Progenitor cell of endocrine pancreas (in vitro differentiated cells): ENCODE measurements around the gene TYSND1. TPM values are rescaled to one million over a fixed set of nuclear protein-coding genes. Genes with fewer than 3 reads are reported as not detected.

Experiments
- DNase-seq: peaks from one replicate; pipeline ENCODE4 v3.0.0; 2021; ENCODE audit warnings: low spot score; ENCODE audit not compliant: unreplicated experiment
- H3K27ac Mint-ChIP-seq: 2 replicates; pipeline ENCODE4 v1.8.0; 2021; ENCODE audit warnings: mild to moderate bottlenecking, moderate library complexity, mixed read lengths
- H3K27me3 Mint-ChIP-seq: 2 replicates; pipeline ENCODE4 v1.8.0; 2021; ENCODE audit warnings: mixed read lengths
- H3K36me3 Mint-ChIP-seq: 2 replicates; pipeline ENCODE4 v1.8.0; 2022; ENCODE audit warnings: mixed read lengths; ENCODE audit not compliant: insufficient read depth
- H3K4me1 Mint-ChIP-seq: 2 replicates; pipeline ENCODE4 v1.8.0; 2021; ENCODE audit warnings: low read depth, mixed read lengths
- H3K4me3 Mint-ChIP-seq: 2 replicates; pipeline ENCODE4 v1.8.0; 2021; ENCODE audit warnings: low read depth, mild to moderate bottlenecking, moderate library complexity, mixed read lengths
- H3K9me3 Mint-ChIP-seq: 2 replicates; pipeline ENCODE4 v1.8.0; 2021; ENCODE audit warnings: low read depth, mixed read lengths
- CTCF ChIP-seq: fragments of 200-600 bp; sonication (generic); IDR thresholded peaks from one replicate; pipeline ENCODE4 v1.5.0; 2021; ENCODE audit warnings: antibody characterized with exemption, mild to moderate bottlenecking; ENCODE audit not compliant: unreplicated experiment
- total RNA-seq: library from RNA; stranded (reverse); gene quantifications from 2 replicates; pipeline ENCODE4 v1.2.1, GENCODE V29; 2021

Gene TYSND1
- total RNA-seq, 1 donor from 2014 or later, result 12.6 TPM

DNA sequence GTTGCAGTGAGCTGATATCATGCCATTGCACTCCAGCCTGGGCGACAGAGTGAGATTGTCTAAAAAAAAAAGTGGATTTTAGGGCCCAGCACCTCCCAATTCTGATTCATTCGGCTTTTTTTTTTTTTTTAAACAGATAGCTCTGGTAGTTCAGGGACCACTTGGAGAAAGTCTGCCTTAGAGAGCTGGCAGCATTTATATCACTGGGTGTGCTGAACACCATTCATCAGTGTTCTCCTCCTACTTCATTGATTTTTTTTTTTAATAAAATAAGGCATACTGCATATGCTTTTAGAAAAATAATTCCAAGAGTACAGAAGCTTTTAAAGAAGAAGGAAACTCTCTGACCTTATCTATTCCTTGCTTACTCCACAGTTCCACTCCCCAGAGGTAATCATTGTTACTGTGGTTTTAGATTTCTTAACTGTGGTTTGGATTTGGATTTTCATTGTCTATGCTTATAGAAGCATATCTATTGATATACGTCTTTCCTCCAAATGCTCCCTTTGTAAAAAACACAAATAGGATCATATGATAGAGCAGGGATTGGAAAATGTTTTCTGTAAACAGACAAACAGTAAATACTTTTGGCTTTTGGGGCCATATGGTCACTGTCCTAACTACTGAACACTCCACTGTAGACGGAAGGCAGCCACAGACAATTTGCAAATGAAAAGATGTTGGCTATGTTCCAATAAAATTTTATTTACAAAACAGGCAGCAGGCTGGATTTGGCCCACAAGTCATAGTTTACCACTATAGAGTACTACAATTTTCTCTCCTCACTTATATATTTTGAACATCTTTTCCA, 44.9 kb upstream of the TYSND1 start:
- Mint-ChIP-seq H3K27me3 (no peaks in the 10 kb centered on the region), H3K27ac (peak overlapping the region; percentile 7), H3K4me3 (no peak overlapping the region), H3K9me3 (no peaks in the 10 kb centered on the region), H3K36me3 (no peaks in the 10 kb centered on the region), H3K4me1 (peaks cover 11% of the 10 kb centered on the region)
- TF ChIP-seq CTCF, result no peak
- no peak for DNase-seq

DNA sequence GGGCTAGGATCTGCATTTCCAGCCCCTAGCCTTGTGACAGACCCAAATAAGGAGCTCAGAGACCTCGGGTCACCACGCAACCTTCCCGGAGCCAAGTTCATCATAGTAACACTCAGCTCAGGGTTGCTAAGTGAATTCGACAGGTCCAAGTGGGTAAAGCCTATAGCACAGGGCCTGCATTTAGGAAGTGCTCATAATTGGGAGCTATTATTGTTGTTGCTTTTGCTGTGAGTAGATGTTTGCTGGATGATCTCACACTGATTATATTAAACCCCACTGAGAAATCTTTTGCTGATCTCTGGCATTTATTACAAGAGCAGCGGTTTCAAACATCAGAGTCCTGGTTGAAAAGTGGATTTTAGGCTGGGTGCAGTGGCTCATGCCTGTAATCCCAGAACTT, 44.1 kb upstream of the TYSND1 start:
- H3K27ac Mint-ChIP-seq, result no peak overlapping the region
- H3K36me3 Mint-ChIP-seq, result no peaks in the 10 kb centered on the region
- H3K4me3 Mint-ChIP-seq, result no peak overlapping the region
- DNase-seq, result no peak
- peaks cover 11% of the 10 kb centered on the region for H3K4me1 Mint-ChIP-seq
- TF ChIP-seq CTCF, result no peak
- H3K27me3 Mint-ChIP-seq, result no peaks in the 10 kb centered on the region
- no peaks in the 10 kb centered on the region for H3K9me3 Mint-ChIP-seq

DNA sequence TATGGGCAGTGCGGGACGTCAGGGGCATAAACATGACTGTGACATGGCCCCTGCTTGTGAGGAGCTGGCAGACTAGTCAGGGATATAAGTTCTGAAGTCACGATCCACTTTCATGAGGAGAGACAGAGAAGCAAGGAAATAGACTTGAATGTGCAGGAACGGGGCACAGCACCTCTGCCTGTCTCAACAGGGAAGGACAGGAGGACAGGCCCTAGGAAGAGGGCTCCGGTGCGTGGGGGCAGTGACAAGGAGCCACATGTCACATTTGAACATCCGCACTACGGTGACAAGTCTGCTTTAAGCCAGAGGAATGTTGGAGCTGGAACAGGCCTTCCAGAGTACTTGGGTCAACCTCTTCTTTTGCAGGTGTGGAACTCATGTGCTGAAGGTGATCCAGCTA, 43.6 kb upstream of the TYSND1 start:
- no peaks in the 10 kb centered on the region for H3K9me3 Mint-ChIP-seq
- H3K27ac Mint-ChIP-seq, result no peak overlapping the region
- H3K27me3 Mint-ChIP-seq, result no peaks in the 10 kb centered on the region
- H3K36me3 Mint-ChIP-seq, result no peaks in the 10 kb centered on the region
- no peak for DNase-seq
- no peak for TF ChIP-seq CTCF
- no peak overlapping the region for H3K4me3 Mint-ChIP-seq
- H3K4me1 Mint-ChIP-seq, result peaks cover 11% of the 10 kb centered on the region

- peaks cover 11% of the 10 kb centered on the region for H3K4me1 Mint-ChIP-seq
- no peak overlapping the region for H3K27ac Mint-ChIP-seq
- H3K27me3 Mint-ChIP-seq, result peaks cover 5% of the 10 kb centered on the region
- no peaks in the 10 kb centered on the region for H3K36me3 Mint-ChIP-seq
- TF ChIP-seq CTCF, result no peak
- H3K9me3 Mint-ChIP-seq, result no peaks in the 10 kb centered on the region
- H3K4me3 Mint-ChIP-seq, result no peak overlapping the region
- no peak for DNase-seq
These were observed 42.3 kb upstream of the TYSND1 start for GRCh38 chr10:70188768-70189167.

DNA sequence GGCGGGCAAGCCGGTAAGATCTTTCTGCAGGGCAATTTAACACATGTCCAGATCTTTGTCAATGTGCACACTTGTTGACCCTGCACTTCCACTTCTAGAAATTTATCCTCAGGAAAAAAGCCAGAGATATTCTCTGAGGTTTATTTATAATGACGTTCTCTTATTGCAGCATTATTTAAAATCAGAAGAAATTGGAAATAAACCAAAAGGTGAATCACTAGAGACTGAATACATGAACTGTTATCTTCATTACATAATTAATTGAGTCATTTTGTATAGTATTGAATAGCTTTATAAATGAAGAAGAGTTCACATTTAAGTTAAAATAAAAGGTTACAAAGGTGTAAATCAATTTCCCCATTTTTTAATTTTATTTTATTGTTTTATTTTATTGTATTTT, 40.1 kb upstream of the TYSND1 start:
- H3K4me1 Mint-ChIP-seq, result peaks cover 2% of the 10 kb centered on the region
- H3K27ac Mint-ChIP-seq, result no peak overlapping the region
- H3K36me3 Mint-ChIP-seq, result no peaks in the 10 kb centered on the region
- no peak for DNase-seq
- no peak overlapping the region for H3K4me3 Mint-ChIP-seq
- no peaks in the 10 kb centered on the region for H3K9me3 Mint-ChIP-seq
- peaks cover 16% of the 10 kb centered on the region for H3K27me3 Mint-ChIP-seq
- no peak for TF ChIP-seq CTCF
